SU-DHL-6 (cell line): ENCODE measurements around the gene OSBPL10.

Experiments
- EZH2phosphoT487 ChIP-seq: fragments of 200-600 bp; sonication (generic), shearing (Covaris generic); conservative IDR thresholded peaks from 2 replicates; pipeline ENCODE4 v1.6.1; 2018; ENCODE audit warnings: mild to moderate bottlenecking, antibody characterized with exemption, low read length, moderate library complexity, mixed read lengths
- TF ChIP-seq, protein P1 (sequence below): fragments of 200-600 bp; sonication (generic); IDR thresholded peaks from one replicate; pipeline ENCODE4 v1.5.1; 2017; ENCODE audit warnings: antibody characterized with exemption, mild to moderate bottlenecking, low read length, moderate library complexity; ENCODE audit not compliant: insufficient read depth, poor library complexity, severe bottlenecking

DNA sequence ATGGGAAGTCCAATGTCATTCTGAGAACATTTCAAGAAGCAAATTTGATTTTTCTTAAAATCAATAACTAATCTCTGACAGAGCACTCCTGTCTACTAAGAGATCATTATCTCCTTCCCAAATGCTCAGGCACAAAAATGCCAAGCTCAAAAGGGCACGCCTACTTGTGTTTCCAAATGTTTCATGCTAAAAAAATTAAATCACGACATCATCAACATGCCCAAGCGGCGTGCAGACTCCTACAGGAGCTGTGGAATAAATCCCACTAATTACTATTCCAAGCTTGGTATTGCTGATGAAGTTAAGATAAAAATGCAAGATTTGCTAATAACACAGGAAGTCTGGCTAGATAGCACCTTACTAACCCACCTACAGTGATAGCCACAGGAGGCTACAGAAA, 140.8 kb downstream of the OSBPL10 start:
- TF ChIP-seq, protein P1, sequence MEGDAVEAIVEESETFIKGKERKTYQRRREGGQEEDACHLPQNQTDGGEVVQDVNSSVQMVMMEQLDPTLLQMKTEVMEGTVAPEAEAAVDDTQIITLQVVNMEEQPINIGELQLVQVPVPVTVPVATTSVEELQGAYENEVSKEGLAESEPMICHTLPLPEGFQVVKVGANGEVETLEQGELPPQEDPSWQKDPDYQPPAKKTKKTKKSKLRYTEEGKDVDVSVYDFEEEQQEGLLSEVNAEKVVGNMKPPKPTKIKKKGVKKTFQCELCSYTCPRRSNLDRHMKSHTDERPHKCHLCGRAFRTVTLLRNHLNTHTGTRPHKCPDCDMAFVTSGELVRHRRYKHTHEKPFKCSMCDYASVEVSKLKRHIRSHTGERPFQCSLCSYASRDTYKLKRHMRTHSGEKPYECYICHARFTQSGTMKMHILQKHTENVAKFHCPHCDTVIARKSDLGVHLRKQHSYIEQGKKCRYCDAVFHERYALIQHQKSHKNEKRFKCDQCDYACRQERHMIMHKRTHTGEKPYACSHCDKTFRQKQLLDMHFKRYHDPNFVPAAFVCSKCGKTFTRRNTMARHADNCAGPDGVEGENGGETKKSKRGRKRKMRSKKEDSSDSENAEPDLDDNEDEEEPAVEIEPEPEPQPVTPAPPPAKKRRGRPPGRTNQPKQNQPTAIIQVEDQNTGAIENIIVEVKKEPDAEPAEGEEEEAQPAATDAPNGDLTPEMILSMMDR = no peak
- no peak for TF ChIP-seq EZH2phosphoT487
